Renal cortex interstitium (tissue), 11 donors: ENCODE measurements around the gene B4GALT6. TPM values are rescaled to one million over a fixed set of nuclear protein-coding genes. Genes with fewer than 3 reads are reported as not detected.

ENCODE experiments used
- DNase-seq, 11 donors: peaks; one replicate each; pipeline ENCODE4 v3.0.0-alpha.2; 2013; ENCODE audit warnings: low read depth in 9 of 11, low spot score in 4 of 11; ENCODE audit errors: extremely low read depth in 1 of 11
- polyA plus RNA-seq, 3 donors: library from polyadenylated mRNA; unstranded; fragments of 120-200 nt; gene quantifications; one replicate each; pipeline ENCODE4 v1.2.1, GENCODE V29; 2013; ENCODE audit not compliant: insufficient read length in 3 of 3

Gene B4GALT6
- polyA plus RNA-seq, 3 donors, result 14.5 to 19.2 (median 16.1) TPM

DNA sequence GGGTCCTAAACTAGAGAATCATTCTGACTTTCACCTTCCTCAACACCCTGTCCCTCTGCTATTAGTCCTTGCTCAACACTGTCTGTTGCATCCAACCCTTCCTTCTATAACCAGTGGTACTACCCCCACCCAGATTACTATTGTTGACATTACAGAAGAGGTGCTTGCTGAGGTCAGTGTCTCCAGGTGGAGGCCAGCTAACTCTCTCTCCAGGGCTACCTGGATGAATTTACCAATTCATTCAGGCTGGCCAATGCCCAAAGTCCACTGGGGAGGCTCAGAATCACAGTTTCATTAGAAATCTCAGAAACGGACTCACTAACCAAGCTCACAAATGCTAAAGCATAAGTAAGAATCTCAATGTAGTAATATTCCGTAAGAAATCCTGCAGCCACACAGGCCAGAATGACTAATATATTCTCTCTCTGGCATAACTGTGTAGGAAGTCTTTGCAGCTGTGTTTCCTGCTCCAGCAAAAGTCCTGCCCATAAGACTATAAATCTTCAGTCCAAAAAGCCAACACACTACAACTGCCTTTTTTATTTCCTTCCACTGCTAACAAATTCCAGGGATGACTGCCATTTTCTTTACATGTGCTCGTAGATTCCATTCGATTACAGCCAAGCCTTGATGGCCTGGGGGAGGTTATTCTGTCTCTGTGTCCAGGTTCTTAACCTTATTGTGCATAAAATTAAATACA lies 102.7 kb downstream of the B4GALT6 start:
- DNase-seq, result peak in 4 of 11 donors; percentile 3 to 30 (median 12)

- no peak for DNase-seq
These were observed 105.0 kb downstream of the B4GALT6 start for GRCh38 chr18:31579375-31579774.

- no peak for DNase-seq
These were observed 106.3 kb downstream of the B4GALT6 start for GRCh38 chr18:31578126-31578525.

DNA sequence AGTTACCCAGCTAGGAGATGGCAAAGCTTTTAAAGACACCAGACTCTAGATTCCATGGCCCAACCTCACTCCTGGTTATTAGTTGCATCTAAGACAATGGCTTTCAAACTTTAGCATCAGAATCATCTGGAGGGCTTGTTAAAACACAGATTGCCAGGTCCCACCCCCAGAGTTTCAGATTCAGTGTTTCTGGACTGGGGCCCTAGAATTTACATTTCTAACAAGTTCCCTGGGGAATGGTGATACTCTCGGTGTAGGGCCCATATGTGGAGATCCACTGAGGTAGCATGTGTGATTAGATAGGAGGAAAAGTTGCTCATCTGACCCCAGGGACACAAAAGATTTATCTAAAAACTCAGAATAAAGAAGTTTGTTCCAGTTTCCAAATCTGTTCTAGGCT lies 107.2 kb downstream of the B4GALT6 start:
- no peak for DNase-seq

GRCh38 chr18:31576670-31577069 lies 107.7 kb downstream of the B4GALT6 start:
- DNase-seq, result no peak

DNA sequence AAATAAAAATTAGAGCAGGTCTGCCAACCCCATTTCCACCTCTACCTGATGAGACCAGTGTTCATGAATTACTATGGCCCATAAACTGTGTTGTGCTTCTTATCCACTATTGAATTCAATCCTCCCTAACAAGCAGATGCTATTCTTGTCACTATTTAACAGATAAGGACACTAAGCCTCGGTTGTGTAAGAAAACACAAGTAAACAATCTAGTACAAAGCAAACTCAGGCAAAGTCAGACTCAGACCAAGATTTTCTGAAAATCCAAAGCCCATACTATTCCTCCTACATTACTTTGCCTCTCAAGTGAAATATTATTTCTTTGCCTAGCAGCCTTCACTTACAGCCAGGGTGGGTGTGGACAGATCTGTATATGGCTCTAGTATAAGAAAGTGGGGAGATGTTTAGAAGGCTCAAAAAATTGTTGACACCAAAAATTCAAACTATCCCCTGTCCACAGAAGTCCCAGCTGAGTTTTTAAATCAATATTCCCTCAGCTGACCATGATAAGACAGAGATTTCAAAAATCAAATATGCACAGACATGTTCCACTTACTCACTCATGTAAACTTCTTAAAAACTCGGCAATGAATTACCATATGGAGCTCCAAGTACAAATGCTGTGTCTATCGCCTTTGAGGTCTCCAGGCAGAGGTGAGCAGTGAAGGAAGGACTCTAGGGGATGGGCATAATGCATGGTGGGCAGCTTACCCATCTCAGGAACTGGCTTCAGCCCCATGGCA lies 108.7 kb downstream of the B4GALT6 start:
- DNase-seq, result no peak

- no peak for DNase-seq
These were observed 110.0 kb downstream of the B4GALT6 start for GRCh38 chr18:31574359-31574758.

Other genes with a start within 250 kb of the B4GALT6 start
- gene DSG3, start 236.8 kb downstream of the B4GALT6 start, polyA plus RNA-seq, result not detected
- gene DSG2, start 186.4 kb downstream of the B4GALT6 start, polyA plus RNA-seq, result 10 to 100 TPM; 44.1 to 56.1 (median 52.9) TPM
- 1 to 10 TPM in 1 of 3 donors, under 1 TPM in 2; 0.24 to 1.6 (median 0.42) TPM for gene TTR, start 92.7 kb downstream of the B4GALT6 start, polyA plus RNA-seq
- gene SLC25A52, start 76.3 kb upstream of the B4GALT6 start, polyA plus RNA-seq, result under 1 TPM; 0.29 to 0.42 (median 0.32) TPM